D341Med (cell line): ENCODE measurements around the gene RNF13.
"Not testable (repeated sequence)": the region's sequence is repeated elsewhere in the genome, so short reads cannot be mapped to it uniquely, and the experiment has no call there.

Source experiments
- DNase-seq: peaks from one replicate; pipeline ENCODE4 v3.0.0; 2012; ENCODE audit warnings: low spot score

RNF13 gene

DNA sequence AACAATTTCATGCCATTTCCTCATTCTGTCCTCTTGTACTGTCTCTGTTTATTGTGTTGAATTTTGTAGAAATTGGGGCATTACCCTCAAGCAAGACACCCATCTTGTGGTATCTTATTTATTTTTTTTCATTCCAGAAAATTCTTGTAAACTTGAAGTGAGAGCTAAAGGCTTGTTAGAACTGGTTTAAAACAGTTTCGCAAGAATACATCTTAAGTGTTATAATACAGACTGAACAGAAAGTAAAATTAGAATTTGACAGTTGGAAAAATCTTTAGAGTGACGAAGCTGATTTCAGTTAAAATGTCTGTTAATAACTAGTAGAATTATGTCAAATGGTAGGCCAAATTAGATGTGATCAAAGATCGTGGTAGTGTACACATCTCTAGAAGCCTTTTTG, 26.9 kb downstream of the RNF13 start:
- no peak for DNase-seq

DNA sequence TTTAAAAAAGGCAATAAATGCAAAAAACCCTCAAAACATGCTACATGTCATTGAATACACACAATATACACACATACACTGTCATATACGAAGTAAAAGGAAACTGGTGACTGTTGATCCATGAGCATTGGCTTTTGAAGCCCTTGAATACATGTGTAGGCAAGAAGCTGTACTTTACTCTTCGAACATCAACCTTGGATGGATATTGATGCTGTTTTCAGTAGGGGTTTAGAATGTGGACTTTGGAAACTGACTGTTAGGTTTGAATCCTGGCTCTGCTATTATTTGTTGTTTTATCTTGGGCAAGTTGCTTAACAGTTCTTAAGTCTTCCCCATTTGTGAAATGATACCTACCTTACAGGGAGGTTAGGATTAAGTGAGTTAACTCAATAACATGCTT, 30.5 kb downstream of the RNF13 start:
- no peak for DNase-seq

- DNase-seq: no peak
Measured at GRCh38 chr3:149844091-149844490, 31.1 kb downstream of the RNF13 start.

DNA sequence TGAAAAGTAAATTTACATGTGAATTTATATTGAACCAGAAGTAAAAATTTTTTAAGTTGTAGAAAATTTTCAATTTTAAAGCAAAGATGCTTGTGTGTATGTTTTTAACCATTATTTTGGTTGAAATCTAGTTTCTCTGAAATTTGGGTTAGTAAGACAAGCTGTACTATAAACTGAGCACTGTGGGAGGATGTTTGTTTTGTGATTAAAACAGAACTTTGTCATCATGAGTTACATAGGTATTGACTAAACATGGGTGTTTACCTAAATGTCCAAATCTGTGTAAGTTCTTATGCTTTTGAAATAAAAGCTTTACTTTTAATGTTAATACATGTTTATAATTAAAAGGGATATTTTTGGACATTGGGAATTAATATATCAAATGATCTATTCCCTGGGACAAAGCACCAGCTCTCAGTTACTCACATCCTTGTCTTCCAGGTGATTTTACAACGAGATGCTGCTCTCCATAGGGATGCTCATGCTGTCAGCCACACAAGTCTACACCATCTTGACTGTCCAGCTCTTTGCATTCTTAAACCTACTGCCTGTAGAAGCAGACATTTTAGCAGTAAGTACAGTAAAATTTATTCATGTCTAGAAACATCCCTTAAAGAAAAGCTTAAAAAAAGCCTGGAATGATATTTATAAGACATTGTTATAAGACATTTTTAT, 32.7 kb downstream of the RNF13 start:
- DNase-seq: no peak

GRCh38 chr3:149848238-149848637, 35.2 kb downstream of the RNF13 start:
- no peak for DNase-seq

- DNase-seq: no peak
Measured at GRCh38 chr3:149848688-149849087, 35.7 kb downstream of the RNF13 start.

DNA sequence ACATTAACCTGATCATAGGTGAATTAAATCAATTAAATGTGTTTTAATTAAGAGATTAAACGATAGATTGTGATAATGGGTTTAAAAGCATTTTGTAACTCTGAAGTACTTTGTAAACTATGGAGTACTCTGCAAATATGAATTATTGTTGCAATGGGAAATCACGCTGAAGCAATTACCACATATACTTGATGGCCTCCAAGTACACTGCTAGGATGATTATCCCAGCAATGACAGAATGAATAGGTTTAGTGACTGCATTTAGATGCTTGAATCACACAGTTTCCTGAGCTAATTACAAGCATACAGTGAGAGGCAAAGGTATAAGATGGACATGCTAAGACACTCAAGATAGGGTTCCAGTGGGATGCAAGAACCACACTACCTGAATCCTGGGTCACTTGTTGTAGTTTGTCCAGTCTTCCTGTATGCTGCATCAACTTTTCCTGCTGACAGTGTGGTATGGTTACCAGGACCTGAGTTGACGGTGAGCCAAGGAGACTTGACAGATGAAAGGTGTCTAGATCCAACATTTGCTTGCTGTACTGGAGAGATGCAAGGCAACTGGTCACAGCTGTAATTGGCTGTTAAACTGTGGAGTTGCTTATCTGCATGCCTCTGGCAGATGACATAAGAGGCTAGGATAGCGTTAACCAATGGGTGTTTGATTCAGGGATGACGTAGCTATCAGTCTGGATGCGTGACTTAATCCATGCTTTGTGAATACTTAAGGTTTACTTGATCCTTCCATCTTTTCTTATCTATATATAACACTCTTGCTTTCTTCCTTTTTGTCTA, 38.0 kb downstream of the RNF13 start:
- no peak for DNase-seq

GRCh38 chr3:149858911-149859310, 45.9 kb downstream of the RNF13 start:
- DNase-seq: no peak

DNA sequence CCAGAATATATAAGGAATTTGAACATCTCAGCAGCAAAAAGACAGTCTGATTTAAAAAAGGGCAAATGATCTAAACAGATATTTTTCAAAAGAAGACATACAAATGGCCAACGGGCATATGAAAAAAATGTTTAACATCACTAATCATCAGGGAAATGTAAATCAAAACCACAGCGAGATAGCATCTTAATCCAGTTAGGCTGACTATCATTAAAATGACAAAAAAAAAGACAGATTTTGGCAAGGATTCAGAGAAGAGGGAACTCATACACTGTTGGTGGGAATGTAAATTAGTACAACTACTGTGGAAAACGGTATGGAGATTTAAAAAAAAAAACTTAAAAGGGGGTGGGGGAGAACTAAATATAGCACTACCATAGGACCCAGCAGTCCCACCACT, 47.9 kb downstream of the RNF13 start:
- DNase-seq: no peak

DNA sequence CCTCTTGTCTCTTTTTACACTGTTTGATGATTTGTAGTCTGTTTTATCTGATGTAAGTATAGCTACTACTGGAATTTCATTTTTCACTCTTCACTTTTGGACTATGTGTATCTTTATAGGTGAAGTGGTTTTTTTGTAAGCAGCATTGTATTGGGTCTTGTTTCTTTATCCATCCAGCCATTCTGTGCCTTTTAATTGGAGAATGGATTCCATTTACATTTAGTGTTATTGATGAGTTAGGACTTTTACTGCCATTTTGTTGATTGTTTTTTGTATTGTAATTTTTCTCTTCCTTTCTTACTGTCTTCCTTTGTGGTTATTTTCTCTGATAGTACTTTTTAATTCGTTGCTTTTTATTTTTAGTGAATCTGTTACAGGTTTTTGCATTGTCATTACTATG, 54.5 kb downstream of the RNF13 start:
- no peak for DNase-seq

GRCh38 chr3:149871855-149872254, 58.8 kb downstream of the RNF13 start:
- no peak for DNase-seq

DNA sequence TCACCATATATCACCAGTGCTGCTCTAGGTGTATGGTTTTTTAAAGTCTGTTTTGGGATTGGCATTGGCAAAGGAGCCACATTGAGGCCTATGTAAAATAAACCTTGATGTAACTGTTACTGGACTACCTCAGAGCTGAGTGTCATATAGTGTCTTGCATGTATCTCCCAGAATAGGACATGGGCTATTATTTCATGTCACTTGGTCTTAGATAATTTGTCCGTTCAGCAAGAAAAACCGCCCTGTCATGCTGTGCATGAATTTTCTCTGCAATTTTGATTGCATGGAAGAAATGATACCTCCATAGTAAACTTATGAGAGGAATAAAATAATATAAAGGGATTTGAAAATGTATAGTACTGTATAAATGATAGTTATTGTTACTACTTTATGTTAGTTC, 59.6 kb downstream of the RNF13 start:
- DNase-seq: no peak

DNA sequence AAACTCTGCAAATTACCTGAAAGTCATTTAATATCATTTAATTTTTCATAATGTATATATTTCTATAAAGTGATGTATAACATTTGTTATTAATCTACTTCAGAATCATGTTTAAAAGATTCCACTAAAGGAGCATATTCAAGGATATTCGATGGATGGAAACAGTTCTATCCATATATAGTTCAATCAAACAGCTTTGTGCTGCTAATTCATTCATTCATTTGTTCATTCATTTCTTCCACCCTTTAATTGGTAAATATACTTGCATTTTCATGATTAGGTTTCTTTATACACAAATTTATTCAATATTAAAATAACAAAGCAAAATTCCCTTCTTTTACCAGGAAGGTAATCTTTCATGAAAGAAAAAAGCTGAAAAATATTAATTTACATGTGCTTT, 64.7 kb downstream of the RNF13 start:
- DNase-seq: no peak

DNA sequence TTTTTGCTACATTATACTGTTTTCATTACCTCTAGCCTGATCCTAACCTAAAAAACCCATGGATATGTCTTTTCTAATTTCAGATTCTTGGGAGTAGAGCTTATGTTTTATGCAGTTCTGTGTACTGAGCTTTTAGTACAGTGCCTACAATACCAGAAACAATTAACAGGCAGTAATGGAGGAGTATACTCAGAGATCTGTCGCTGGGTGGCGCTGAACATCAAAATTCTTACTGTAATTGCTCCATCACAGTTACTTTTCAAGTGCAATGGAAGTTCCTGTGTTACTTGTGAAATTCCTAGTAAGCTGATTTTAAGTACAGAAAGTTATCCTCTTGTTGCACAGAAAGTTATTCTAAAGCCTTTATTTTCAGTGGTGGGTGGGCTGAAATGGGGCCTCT, 66.9 kb downstream of the RNF13 start:
- DNase-seq: peak; percentile 40

- no peak for DNase-seq
Measured at GRCh38 chr3:149881879-149882278, 68.9 kb downstream of the RNF13 start.

DNA sequence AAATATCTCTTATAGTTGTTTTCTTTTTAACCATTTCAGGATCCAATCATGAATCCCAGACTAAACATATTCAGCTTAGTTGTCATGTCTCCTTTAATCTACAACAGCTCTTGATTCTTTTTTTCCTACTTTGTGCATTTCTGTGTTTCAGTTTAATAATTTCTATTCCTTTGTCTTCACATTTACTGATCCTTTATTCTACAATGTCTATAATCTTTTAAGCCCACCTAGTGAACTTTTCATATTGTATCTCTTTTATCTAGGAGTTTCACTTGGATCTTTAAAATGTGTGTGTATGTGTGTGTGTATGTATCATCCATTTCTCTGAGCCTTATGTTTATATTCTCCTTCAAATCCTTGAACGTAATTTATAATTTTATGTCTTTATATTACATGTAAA, 70.1 kb downstream of the RNF13 start:
- DNase-seq: no peak

DNA sequence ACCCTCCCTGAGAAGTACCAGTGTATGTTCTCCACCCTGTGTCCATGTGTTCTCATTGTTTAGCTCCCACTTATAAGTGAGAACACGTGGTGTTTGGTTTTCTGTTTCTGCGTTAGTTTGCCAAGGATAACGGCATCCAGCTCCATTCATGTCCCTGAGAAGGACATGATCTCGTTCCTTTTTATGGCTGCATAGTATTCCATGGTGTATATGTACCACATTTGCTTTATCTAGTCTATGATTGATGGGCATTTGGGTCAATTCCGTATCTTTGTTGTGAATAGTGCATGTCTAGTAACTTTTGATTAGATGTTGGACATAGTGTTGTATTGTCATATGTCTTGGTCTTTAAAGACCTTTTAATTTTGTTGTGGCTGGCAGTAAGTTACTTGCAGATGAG, 70.8 kb downstream of the RNF13 start:
- DNase-seq: not testable (repeated sequence)

DNA sequence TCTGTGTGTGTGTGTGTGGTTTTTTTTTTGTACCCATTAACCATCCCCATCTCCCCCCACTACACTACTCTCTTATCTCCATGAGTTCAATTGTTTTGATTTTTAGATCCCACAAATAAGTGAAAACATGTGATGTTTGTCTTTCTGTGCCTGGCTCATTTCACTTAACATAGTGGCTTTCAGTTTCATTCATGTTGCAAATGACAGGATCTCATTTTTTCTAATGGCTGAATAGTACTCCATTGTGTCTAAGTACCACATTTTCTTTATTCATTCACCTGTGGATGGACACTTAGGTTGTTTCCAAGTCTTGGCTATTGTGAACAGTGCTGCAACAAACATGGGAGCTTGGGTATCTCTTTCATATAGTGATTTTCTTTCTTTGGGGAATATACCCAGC, 71.8 kb downstream of the RNF13 start:
- DNase-seq: not testable (repeated sequence)

GRCh38 chr3:149886957-149887356, 73.9 kb downstream of the RNF13 start:
- DNase-seq: no peak

DNA sequence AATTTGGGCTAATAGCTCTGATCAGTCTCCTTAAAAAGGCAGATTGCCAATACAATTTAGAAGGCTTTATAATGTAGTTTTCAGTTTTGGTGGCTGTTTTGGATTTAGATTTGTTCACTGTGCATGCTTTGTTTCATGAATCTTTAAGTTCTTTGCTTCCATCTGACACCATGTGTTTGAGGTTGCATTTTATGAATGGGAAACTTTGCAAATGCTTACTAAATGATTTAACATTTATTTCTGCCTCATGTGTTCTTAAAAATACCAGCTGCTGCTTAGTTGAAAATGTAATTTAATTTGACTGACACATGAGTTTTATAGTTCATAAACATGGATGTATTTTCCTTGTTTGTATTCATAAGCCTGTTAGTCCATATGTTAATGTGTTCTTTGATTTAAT, 78.6 kb downstream of the RNF13 start:
- no peak for DNase-seq

DNA sequence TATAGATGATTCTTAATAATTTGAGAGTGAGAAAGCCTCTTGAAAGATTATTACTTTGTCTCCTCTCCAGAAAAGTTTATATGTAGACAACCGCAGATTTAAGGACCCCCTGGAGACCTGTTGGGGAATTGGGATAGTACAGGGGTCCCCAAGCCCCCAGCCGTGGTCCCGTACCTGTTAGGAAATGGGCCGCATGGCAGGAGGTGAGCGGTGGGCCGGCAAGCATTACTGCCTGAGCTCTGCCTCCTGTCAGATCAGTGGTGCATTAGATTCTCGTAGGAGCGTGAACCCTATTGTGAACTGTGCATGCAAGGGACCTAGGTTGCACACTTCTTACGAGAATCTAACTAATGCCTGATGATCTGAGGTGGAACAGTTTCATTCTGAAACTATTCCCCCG, 79.4 kb downstream of the RNF13 start:
- no peak for DNase-seq

DNA sequence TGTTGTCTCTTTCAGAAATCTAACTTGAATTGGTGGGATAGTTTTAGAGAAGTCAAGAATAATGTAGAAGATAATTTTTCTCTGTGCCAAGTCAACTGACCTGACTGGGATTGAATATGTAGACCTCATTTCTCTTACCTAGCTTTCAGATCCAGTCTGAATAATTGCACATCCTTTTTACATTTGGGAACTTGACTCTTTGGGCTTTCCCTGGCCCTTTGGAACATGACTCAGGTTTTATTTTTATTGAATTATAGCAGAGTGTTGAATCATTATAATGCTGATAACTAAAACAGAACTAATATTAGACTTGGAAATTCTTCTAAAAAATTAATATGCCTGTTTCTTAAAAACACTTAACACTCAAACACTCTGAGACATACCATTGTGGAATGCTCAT, 81.2 kb downstream of the RNF13 start:
- DNase-seq: no peak

GRCh38 chr3:149895339-149895738, 82.3 kb downstream of the RNF13 start:
- DNase-seq: no peak

DNA sequence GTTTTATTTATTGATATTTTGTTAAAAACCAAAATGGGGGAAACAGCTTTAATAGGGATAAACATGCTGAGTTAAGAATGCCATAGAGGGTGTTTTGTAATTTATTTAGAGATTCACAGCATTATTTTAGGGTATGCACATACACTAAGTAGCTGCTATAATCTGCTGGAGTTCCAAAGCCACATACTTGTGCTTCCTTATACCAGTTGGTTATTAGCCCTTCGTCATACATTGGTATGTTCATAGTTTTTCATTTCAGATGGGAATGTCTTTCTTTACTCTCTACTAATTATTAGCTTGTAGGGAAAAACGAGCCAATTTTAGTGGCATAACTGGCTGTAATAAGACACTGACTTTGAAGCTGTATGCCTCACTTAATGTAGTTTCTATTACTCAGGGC, 82.8 kb downstream of the RNF13 start:
- no peak for DNase-seq
